HG03565 (cell line): Measurements from ENCODE around the gene EFNB2.

ENCODE experiments used
- ATAC-seq: cut with Tn5 transposase; IDR thresholded peaks from one replicate; pipeline ENCODE4 v1.9.1; 2021; ENCODE audit warnings: mild to moderate bottlenecking, moderate library complexity; ENCODE audit not compliant: unreplicated experiment

Gene EFNB2

DNA sequence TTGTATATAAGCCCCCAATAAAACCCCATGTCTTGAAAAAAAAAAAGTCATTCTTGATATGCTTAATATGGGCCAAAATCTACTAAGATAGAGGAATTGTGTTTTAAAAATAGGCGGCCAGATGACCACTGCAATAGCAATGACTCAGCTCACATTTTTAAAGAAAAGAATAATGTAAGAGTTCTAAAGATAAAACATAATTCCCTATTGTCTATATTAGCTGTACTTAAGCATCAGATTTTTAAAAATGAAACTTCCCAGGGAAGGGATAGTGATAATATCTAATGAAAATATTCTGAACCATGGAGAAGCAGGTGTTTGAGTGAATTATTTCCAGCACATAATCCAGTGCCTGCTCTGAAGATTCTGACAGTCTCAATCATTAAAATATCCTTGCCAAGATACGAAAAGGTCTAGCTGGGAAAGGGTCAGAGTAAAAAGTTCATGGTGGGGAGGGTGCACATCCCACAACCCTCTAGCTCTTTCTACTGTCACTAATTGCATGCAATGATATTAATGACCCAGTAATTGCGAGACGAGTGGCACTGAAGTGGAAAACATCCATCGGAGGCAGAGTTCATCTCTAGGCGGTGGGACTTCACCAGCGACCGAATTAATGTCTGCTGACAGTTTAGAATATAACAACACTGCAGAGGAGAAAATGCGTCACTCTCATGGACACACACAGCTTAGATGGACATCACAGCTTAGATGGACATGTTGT lies 31.6 kb downstream of the EFNB2 start:
- no peak for ATAC-seq

DNA sequence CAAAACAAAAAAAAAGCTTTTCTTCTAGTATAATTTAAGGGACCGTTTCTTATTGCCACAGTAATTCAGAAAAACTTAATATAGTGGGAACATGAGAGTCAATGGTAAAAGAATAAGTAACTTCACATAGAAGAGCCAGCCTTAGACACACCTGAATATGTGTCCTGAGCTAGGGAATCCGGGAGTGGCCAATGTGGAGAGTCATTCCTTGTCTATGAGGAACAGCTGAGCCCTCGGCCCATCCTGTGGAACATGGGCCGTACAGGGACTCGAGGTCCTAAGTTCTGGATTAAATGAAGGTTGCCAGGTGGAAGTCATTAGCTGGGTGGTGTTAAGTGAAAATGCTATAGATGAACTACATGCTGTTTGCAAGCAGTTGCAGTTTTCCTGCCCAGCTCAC lies 32.2 kb downstream of the EFNB2 start:
- ATAC-seq = no peak

DNA sequence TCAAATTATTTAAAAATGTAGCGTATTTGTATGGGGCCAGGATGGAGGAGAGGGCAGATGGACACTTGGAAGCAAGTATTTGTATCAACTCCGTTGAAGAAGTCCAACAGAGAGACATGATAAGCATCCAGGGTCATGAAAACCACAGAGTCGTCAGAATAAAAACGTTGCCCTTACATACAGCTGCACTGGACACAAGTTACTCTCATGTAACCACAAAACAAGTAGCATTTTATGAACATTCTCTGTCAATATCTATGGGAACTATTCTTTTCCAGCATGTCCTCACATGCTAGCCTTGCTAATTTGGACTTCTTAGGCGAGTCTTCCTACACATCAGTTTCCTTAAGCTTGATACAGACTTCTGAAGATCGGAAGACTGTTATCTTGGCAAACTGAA lies 35.0 kb downstream of the EFNB2 start:
- no peak for ATAC-seq

DNA sequence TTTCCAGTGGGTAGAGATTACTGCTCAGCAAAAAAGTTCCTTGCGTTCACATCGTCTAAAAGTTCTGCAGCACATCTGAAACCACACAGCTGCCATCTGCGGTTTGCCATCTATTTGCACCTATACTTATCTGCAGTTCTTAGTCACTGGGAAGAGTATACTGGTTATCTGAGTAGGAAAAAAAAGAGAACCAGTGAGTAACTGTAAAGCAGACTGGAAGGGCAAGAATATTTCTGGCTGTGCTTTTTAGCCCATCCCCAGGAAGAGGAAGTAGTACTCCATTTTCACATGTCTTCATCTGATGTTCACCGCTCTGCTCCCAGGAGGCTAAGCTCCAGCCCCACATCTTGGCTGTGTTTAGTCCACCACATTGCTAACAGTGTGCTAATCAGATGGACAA lies 35.6 kb downstream of the EFNB2 start:
- peak; percentile 83 for ATAC-seq

DNA sequence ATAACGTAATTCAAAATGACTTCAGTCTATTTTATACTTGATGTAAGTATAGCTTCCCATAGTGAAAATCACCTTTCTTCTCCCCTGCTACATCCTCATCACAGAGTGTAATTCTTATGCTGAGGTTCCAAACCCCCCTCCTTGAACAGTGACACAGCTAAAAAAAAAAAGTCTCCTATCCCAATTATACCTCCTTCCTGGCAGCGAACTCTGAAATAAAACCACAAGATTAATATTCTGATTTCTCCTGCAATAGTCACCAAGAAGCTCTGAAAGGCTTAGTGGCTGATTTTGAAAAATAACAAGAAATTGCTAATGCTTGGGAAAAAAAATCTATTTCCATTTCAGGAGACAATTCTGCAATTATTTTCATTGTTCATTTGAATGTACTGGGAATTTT lies 36.3 kb downstream of the EFNB2 start:
- no peak for ATAC-seq

DNA sequence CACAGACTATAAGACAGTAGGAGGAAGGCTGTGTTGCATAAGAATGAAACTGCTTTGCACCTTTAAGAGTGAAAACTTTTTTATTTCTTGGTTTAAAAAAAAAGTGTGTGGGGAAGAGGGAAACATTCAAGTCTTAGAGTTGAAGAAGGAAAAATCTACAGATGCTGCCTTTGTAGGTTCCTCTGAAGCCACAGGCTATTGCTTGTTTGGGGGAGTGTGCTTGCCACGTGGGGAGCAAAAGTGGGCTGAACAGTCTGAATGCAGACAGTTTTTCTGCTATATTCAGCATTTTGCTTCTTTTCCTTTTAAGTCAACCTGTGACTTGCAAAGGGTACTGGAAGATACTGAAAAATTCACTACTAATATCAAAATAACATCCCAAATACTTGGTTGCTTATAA lies 36.9 kb downstream of the EFNB2 start:
- ATAC-seq = no peak

DNA sequence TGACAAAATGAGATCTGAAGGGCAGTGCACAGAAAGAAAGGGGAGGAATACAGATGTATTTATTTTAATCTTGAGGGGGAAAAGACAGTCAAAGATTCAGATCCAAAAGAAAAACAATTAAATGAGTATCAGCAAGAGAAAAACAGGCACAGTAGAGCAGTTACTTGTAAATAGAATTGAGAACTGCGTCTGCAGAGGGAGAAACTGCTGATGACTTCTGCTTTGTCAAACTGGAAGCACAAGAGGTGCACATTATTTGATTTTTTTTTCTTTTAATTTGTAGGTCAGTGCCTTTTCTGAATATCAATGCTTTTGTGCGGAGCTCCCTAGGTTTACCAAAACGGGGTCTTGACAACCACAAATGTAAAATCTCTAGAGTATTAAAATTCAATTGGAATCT lies 37.3 kb downstream of the EFNB2 start:
- no peak for ATAC-seq

DNA sequence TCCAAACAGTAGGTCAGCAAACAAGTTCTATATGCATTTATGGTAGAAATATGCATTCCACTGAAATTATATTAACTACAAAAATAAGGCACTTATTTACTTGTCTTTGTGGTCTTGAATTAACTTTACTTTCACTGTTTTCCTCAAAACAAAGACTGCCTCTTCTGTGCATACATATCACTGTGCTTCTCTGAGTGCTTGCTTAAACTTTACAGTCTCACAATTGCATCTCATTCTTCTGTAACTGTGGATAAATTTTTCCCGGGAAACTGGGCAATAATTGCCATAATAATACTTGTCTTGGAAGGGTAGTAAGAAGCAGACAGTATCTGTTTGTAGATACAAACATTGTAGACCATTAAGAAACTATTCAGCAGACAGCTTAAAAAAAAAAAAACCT lies 38.4 kb downstream of the EFNB2 start:
- ATAC-seq = no peak

DNA sequence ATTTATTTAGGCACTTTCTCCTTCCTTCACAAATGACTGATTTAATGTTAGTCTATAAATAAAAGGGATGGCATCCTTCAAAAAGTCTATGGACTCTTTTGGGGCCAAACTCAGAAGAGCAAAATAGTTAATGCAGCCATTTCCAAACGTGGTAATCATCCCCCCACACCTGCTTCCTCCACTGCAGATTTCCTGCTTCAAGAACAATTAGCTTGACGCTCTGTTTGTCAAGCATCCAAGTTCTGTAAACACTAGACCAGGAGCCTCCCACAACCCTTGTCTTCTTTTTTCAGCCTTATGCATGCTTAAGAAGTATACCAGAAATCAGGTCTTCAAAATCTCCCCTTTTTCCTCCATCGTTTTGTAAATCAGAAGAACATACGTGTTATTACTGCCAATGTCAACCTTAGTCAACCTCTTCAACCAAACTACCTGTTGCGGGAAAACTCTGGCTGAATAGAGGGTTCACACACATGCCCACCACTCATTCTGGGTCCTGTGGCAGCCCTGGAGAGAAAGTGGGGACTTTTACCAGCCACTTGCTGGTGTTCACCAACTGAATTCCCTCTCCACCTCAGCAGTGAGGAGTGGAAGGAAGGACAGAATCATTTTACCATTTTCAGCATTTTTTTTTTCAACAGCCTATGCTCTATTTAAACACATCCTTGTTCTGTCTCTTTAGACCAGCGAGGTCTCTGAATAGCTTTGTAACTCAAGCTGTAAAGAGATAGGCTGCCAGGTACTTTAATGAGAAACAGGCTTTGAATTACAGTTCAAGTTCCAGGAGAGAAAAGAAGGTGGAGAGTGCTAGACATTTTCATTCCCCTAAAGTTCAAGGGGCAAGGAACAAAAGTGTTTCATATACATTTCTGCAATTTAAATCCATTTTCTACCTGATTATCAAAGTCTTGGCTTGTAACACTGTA lies 39.1 kb downstream of the EFNB2 start:
- ATAC-seq = no peak

DNA sequence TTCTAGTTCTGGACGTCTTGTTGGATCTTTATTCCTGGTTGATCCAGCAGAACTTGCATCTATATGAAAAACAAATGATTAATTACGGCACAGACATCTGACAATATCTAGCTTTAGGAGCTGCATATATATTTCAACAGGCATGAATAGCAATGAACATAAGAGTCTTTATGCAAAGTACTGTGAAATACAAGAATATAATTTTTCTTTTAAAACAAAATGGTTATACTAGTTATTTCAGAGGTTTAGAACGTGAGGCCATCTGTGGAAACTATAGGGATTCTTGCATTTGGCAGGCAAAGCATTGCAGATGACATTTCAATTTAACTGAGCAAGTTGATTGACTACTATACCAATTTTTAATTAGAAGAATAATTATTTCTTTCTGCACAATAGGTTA lies 40.5 kb downstream of the EFNB2 start:
- ATAC-seq = no peak

DNA sequence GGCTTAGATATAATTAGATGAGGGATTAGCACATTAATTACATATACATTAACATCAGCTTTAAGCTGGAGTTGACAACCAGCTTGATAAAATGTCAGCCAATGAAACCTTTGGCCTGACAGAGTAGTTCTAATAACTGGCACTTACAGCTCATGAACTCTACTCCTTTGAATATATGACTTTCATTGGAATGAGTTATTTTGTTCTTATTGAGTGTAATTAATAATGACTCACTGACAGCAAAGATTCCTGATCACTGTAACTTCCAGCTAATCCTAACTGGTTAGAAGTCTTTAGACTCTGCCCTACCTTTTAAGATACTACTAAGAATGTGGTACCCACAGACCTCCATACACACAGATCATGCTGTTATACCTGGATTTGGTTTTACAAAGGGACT lies 41.0 kb downstream of the EFNB2 start:
- no peak for ATAC-seq

DNA sequence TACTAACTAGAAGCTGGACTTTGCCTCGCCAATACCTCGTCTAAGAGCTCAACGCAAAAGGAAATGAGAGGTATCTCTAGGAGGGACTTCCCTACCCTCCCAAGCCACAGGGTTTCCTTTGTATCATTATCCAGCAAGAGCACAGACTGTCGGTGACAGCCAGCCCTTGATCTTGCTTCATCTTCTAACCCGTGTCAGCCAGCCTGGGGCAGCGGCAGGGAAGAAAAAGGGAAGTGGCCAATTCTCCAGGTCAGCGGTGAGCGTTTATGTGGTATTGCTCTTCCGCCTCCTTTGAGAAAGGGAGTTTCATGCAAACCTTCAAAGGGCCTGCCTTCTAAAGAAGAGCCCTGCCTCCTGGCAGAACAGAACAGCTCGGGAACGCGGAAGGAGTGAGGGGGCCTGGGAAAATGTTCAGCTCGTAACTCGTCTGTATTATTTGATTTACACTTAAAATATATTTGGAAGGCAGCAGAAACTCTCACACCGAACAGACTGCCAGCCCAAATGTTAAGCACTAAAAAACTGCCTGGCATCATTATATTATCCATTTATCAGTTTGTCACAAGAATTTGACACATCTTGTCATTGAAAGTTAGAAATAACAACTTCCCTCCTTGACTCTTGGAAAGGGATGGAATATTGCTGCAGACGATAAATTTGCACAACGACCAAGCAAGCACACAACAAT lies 41.8 kb downstream of the EFNB2 start:
- peak; percentile 92 for ATAC-seq

DNA sequence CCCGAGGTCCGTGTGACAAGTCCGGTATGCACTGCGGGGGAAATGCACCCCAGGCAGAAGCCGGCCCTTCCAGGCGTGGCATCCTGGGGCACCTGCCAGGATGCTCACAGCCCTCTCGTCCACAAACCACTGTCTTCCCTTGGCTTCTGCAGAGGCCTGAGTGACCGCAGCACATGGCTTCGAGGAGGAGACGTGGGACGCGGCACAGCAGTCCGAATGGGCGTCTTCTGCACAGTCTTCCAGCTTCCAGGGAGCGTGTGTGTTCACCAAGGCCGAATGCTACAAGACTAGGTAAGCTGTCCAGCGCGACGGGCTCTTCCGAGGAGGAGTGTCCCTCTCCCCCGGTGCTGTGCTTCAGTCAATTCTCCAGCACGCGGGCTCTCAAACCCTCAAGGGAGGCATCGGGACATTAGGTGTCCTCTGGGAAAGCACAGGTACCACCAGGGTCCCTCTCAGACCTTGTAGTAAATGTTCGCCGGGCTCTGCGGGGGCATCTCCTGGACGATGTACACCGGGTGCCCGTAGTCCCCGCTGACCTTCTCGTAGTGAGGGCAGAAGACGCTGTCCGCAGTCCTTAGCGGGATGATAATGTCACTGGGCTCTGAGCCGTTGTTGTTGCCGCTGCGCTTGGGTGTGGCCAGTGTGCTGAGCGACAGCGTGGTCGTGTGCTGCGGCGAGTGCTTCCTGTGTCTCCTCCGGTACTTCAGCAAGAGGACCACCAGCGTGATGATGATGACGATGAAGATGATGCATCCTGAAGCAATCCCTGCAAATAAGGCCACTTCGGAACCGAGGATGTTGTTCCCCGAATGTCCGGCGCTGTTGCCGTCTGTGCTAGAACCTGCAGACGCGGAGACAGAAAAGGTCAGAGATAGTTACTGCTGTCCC lies 42.6 kb downstream of the EFNB2 start:
- no peak for ATAC-seq

DNA sequence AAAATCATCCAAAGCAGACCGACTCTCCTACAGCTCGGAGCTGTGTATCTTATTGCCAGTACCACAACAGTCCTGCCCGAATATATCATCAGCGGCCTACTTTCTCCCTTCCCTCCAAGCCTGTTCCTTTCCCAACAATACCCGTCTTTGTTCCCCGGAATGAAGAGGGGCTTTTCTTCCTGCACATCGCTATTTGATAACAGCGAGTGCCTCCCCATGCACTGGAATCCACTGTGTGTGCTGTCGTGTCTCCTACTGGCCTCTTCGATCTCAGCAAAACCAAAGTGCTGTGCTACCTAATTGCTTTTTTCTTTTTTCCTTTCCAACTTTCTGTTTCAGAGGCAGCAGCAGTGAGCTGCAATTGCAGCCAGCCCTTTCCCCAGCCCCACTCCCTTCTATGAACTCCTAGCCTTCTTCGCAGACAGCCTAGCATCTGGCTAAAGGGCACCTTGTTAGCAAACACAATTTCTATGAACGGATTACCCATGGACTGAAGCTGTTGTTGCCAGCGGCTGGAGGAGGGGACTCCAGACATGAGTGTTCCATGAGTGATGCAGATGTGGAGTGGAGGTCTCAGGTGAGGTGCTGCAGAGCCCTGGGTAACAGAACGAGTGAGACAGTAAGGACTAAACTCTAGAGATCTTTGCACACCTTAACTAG lies 43.4 kb downstream of the EFNB2 start:
- ATAC-seq = no peak

DNA sequence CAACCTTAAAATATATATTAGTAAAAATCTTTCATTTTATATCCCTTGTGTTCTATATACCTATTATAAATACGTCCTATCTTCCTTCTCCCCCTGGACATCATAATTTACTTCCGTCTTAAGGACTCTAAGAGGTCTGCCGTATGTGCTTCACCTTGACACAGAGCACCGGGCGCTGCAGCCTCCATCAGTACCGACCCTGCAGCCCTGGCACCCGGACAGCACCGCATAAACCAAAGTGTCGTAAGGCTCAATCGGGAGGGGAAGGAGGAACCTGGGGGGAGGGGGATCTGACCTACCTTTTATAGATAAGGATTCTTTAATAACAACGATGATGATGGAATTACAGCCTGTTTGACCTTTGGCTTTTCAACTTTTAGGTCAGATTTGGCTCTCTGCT lies 44.0 kb downstream of the EFNB2 start:
- no peak for ATAC-seq

DNA sequence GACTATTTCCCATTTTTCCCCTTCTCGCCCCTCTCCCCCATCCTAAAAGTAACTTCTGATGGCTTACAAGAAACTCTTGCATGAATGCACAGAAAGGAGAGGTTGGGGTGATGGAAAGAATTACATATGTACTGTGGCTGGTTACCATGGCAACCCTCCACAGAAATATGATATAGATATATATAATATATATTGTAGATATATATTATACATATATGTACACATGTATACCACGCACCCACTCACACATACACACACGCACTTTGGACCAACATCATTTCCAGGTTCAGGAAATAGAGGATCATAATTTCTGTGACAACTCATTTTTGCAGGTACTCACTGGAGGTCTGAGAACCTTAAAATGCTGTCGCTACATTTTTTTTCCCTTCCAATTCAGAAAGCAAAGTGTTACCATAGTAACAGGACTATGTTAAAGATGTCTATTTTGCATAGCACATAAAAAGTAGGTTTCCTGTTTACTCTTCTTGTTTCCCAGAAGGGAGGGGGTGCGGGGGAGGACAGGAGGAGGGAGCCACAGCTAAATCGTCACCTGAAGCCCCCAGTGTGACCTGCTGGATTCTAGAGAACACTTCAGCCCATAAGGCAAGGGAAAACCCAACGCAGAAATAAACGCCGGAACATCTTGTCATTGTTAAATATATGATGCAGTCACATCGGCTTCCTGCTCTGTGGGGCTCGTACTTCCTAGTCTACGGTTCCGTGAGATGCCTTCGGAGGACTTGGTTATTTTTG lies 44.7 kb downstream of the EFNB2 start:
- ATAC-seq = no peak

DNA sequence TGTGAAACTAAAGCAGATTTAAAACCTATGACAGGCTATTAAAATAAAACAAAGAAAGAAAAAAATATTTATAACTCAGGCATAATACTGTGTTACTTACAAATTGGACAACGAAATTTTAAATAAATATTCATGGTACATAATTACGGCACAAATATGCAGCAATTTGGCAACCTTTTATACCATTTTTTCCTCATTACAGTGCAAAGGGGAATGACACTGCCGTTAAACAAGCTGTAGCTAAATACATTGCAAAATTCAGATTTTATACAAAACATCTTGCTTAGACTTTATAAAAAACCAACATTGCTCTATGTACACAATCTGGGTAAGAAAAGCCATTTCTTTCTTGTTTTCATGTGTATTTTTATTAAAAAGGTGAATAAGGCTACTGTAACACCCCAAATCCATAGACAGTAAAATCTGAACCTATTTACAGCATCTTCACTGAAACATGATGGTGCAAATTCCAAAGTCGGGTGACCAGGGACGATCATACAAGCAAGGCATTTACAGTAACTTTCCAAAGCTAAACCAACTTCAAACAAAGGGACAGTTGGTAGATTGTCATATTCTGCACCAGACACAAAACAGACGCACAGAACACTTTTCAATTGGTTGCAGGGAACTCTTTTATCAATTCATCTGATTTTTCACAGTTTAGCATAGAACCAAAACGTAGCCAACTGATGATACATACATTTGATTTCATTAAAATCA lies 45.5 kb downstream of the EFNB2 start:
- ATAC-seq = no peak

DNA sequence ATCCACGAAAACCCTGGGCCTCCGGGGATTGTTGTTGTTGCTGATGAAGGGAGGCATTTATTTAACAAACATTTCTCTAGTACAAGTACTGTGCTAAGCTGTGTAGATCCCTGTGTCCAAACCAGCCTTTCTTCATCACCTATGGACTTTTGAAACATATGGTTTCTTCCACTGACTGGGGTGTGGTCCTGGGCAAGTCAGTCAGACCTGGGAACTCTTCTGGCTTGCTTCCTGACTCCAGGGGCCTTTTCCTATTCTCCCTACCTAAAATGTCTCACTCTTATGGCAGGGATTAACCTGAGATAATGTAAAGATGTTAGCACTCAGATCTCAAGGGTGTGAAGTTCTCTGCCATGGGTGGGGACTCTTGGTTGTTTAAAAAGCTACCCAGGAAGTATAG lies 46.8 kb downstream of the EFNB2 start:
- ATAC-seq = no peak

DNA sequence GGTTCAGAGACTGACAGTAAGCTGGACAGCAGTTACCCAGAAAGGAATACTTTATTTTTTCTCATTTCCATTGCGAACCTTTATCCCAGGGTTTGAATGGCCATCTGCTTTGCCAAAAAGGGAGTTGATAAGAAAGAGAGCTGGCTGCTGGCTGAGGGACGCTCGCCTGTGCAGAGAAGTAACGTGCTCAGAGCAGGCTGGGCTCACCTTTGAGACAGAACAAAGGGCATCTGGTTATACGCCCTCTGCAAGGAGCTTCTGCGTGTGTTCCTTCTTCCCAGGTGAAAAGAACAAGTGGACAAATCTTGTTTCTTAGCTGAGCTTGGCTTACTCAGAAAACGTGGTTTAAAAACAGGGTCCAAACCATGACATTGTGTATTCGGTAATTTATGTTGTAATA lies 47.4 kb downstream of the EFNB2 start:
- ATAC-seq = no peak
